Vagina (tissue), 2 donors: Measurements from ENCODE around the gene PSG4.
"Not testable (repeated sequence)": the region's sequence is repeated elsewhere in the genome, so short reads cannot be mapped to it uniquely, and the experiment has no call there.

Experiments used
- POLR2A ChIP-seq, 2 donors: fragments of 450-650 bp; IDR thresholded peaks; one replicate each; pipeline ENCODE4 v1.6.1; 2017; ENCODE audit warnings: antibody characterized with exemption in 2 of 2, mild to moderate bottlenecking in 2 of 2, moderate library complexity in 2 of 2
- POLR2AphosphoS5 ChIP-seq, 2 donors: sonication (generic); formaldehyde crosslinking; IDR thresholded peaks; one replicate each; pipeline ENCODE4 v1.9.0; 2017; ENCODE audit warnings: antibody characterized with exemption in 2 of 2, mild to moderate bottlenecking in 2 of 2, low read depth in 1 of 2; ENCODE audit not compliant: insufficient read depth in 1 of 2
- TF ChIP-seq, protein P1 (sequence below), 3 experiments: fragments of 450-650 bp in 2 of 3; fragments of 200-600 bp in 1 of 3; sonication (generic) in 1 of 3; IDR thresholded peaks; one replicate each; pipeline ENCODE4 v1.5.1; 2017 to 2019; ENCODE audit warnings: antibody characterized with exemption in 3 of 3, mild to moderate bottlenecking in 2 of 3, moderate library complexity in 2 of 3

DNA sequence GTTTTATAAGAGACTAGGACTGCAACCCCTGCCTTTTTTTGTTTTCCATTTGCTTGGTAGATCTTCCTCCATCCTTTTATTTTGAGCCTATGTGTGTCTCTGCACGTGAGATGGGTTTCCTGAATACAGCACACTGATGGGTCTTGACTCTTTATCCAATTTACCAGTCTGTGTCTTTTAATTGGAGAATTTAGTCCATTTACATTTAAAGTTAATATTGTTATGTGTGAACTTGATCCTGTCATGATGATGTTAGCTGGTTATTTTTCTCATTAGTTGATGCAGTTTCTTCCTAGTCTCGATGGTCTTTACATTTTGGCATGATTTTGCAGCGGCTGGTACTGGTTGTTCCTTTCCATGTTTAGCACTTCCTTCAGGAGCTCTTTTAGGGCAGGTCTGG, 40.4 kb upstream of the PSG4 start:
- TF ChIP-seq, protein P1, sequence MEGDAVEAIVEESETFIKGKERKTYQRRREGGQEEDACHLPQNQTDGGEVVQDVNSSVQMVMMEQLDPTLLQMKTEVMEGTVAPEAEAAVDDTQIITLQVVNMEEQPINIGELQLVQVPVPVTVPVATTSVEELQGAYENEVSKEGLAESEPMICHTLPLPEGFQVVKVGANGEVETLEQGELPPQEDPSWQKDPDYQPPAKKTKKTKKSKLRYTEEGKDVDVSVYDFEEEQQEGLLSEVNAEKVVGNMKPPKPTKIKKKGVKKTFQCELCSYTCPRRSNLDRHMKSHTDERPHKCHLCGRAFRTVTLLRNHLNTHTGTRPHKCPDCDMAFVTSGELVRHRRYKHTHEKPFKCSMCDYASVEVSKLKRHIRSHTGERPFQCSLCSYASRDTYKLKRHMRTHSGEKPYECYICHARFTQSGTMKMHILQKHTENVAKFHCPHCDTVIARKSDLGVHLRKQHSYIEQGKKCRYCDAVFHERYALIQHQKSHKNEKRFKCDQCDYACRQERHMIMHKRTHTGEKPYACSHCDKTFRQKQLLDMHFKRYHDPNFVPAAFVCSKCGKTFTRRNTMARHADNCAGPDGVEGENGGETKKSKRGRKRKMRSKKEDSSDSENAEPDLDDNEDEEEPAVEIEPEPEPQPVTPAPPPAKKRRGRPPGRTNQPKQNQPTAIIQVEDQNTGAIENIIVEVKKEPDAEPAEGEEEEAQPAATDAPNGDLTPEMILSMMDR (IDR thresholded peaks at IDR 0.05), result not testable (repeated sequence)
- not testable (repeated sequence) for TF ChIP-seq POLR2A (IDR thresholded peaks at IDR 0.05); POLR2AphosphoS5 (IDR thresholded peaks at IDR 0.05; ENCODE audit: insufficient read depth in 1 of 2, low read depth in 1 of 2)
